Karpas-422 (cell line): Measurements from ENCODE around the gene FABP1. TPM values are rescaled to one million over a fixed set of nuclear protein-coding genes. Genes with fewer than 3 reads are reported as not detected.

ENCODE experiments used
- DNase-seq: peaks from one replicate; pipeline ENCODE4 v3.0.0-alpha.2; 2015
- H2AFZ ChIP-seq: fragments of 200-600 bp; sonication (generic); 2 replicates; pipeline ENCODE4 v1.6.1; 2014; ENCODE audit warnings: antibody characterized with exemption, low read length, mixed read lengths
- H3K27ac ChIP-seq: fragments of 200-600 bp; sonication (generic); 2 replicates; pipeline ENCODE4 v1.5.1; 2014; ENCODE audit warnings: mild to moderate bottlenecking, low read length, moderate library complexity
- H3K27me3 ChIP-seq: fragments of 200-600 bp; sonication (generic); 2 replicates; pipeline ENCODE4 v1.6.1; 2014; ENCODE audit warnings: low read length, mixed read lengths
- H3K36me3 ChIP-seq: fragments of 200-600 bp; sonication (generic); 2 replicates; pipeline ENCODE4 v1.6.1; 2014; ENCODE audit warnings: low read length, mixed read lengths; ENCODE audit not compliant: insufficient read depth
- H3K4me1 ChIP-seq: fragments of 200-600 bp; sonication (generic); 2 replicates; pipeline ENCODE4 v1.6.1; 2014; ENCODE audit warnings: mild to moderate bottlenecking, low read length, mixed read lengths
- H3K4me2 ChIP-seq: fragments of 200-600 bp; sonication (generic); 2 replicates; pipeline ENCODE4 v1.6.1; 2014; ENCODE audit warnings: low read length, low read depth, mild to moderate bottlenecking; ENCODE audit not compliant: poor library complexity, severe bottlenecking
- H3K4me3 ChIP-seq: fragments of 200-600 bp; sonication (generic); 2 replicates; pipeline ENCODE4 v1.5.1; 2014; ENCODE audit warnings: mild to moderate bottlenecking, antibody characterized with exemption, low read length, mixed read lengths
- H3K79me2 ChIP-seq: fragments of 200-600 bp; sonication (generic); 2 replicates; pipeline ENCODE4 v1.6.1; 2014; ENCODE audit warnings: mild to moderate bottlenecking, low read length, mixed read lengths
- H3K9ac ChIP-seq: fragments of 200-600 bp; sonication (generic); 2 replicates; pipeline ENCODE4 v1.6.0; 2014; ENCODE audit warnings: low read length
- H3K9me2 ChIP-seq: fragments of 200-600 bp; sonication (generic), shearing (Covaris generic); replicated peaks from 2 replicates; pipeline ENCODE4 v1.6.0; 2014; ENCODE audit warnings: mild to moderate bottlenecking, low read length, moderate library complexity; ENCODE audit not compliant: insufficient read depth
- H3K9me3 ChIP-seq: fragments of 300-700, 200-600 bp; sonication (generic); 2 replicates; pipeline ENCODE4 v1.6.1; 2014; ENCODE audit warnings: low read length, mixed read lengths
- H4K20me1 ChIP-seq: fragments of 200-600 bp; sonication (generic); 2 replicates; pipeline ENCODE4 v1.6.1; 2014; ENCODE audit warnings: mild to moderate bottlenecking, antibody characterized with exemption, low read length, low read depth; ENCODE audit not compliant: insufficient read depth
- total RNA-seq: library from RNA; depleted of rRNA; stranded (reverse); fragments of >200 nt; shearing (Covaris generic); gene quantifications from 2 replicates; pipeline ENCODE4 v1.2.3, GENCODE V29; 2014; ENCODE audit warnings: low replicate concordance

FABP1 gene
- total RNA-seq, 1 experiment from 2014 or later = not detected

DNA sequence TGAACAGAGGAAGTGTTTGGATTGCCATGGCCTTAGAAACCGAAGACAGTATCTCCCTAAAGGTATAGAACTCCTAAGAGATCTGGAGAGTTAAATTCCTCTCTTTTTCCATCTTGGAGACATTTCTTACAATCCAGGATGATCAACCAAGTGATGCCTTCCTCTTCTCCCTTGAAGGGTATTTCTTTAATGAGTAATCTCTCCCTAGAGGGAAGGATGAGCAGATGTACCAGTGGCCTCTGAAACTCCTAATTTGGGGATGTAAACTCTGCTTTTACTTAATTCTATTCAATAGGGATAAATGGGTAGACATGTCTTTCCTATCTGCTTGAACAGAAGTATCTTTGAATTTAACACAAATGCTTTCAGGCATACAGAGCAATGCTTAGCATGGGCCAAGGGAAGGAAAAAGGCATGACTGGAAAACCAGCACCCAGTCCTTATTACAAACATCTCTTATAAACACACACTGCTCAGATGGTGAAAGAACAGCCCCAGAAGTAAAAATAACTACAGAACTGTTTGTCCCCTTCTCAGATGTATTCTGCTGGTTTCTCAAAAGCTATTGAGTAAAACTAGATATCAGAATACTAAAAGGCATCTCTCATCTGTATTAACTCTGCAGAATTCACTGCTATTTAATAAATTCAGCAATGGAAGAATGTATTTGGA is 37.6 kb upstream of the FABP1 start:
- DNase-seq = no peak
- no peaks in the 10 kb centered on the region for H3K4me1 ChIP-seq
- H4K20me1 ChIP-seq = no peaks in the 10 kb centered on the region
- H3K36me3 ChIP-seq = no peaks in the 10 kb centered on the region
- no peak overlapping the region for H3K27ac ChIP-seq
- no peaks in the 10 kb centered on the region for H3K79me2 ChIP-seq
- H3K27me3 ChIP-seq = no peaks in the 10 kb centered on the region
- no peak overlapping the region for H3K4me3 ChIP-seq
- H3K4me2 ChIP-seq = no peak overlapping the region
- H3K9me3 ChIP-seq = no peaks in the 10 kb centered on the region
- H2AFZ ChIP-seq = no peak overlapping the region
- no peak overlapping the region for H3K9ac ChIP-seq
- H3K9me2 ChIP-seq = no peaks in the 10 kb centered on the region

DNA sequence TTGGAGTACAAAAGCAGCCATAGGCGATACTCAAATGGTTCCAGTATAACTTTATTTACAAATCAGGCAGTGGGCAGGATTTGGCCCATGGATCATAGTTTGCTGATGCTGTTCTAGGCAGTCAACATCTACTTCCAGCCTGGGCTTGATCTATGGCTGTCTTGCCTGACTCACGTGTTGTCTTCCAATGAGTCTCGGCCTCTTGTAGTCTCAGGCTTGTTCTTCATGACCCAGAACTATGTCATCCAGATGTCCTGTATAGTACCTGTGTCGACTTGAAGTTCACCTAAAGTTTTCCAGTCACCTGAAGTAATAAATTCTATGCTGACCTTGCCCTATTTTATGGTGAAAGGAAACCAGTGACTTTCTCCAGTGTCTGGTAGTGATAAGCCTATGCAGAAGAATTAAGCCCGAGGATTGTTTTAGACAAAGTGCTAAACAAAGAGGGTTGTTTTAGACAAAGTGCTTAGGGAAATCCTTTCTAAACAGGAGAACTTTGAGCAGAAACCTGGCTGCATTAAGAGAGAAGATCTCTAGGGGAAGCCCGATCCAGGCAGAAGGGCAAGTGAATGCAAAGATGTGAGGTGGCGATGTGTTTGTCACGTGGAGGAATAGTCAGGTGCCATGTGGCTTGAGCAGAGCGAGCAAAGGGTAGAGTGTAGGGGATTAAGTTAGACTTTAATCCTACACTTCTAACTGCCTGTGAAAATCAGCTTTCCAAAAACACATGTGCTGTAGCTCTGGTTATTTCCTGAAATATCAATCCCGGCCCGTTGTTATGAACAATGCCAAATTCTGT is 33.8 kb upstream of the FABP1 start:
- Histone ChIP-seq H3K9me2 (no peaks in the 10 kb centered on the region), H4K20me1 (no peaks in the 10 kb centered on the region), H3K27ac (no peak overlapping the region), H3K4me3 (no peak overlapping the region), H3K4me2 (no peak overlapping the region), H3K79me2 (no peaks in the 10 kb centered on the region), H3K9me3 (no peaks in the 10 kb centered on the region), H2AFZ (no peak overlapping the region), H3K4me1 (no peaks in the 10 kb centered on the region), H3K9ac (no peak overlapping the region), H3K36me3 (no peaks in the 10 kb centered on the region), H3K27me3 (no peaks in the 10 kb centered on the region)
- DNase-seq = no peak

DNA sequence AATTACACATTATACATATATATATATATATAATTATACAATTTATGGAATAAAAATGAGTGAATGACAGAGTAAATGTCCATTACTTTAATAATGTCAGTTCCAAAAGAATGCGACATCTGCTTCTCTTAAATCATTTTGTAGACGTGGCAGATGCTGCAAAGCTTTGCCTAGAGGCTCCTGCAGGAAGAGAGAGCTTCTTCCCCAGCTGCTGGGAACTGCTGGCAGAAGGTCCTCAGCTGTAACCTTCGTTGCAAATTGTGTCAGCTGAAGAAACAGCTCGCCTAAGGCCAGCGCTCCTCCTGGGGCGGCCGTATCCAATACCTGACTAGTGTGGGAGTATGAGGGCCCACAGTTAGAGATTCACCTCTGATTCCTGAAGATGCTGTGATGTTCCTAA is 32.7 kb upstream of the FABP1 start:
- no peak overlapping the region for H3K4me3 ChIP-seq
- H3K9me2 ChIP-seq = no peaks in the 10 kb centered on the region
- H3K36me3 ChIP-seq = no peaks in the 10 kb centered on the region
- H3K4me2 ChIP-seq = no peak overlapping the region
- H3K4me1 ChIP-seq = no peaks in the 10 kb centered on the region
- H3K9ac ChIP-seq = no peak overlapping the region
- DNase-seq = no peak
- no peaks in the 10 kb centered on the region for H3K79me2 ChIP-seq
- no peak overlapping the region for H3K27ac ChIP-seq
- H2AFZ ChIP-seq = no peak overlapping the region
- no peaks in the 10 kb centered on the region for H4K20me1 ChIP-seq
- no peaks in the 10 kb centered on the region for H3K27me3 ChIP-seq
- H3K9me3 ChIP-seq = no peaks in the 10 kb centered on the region

DNA sequence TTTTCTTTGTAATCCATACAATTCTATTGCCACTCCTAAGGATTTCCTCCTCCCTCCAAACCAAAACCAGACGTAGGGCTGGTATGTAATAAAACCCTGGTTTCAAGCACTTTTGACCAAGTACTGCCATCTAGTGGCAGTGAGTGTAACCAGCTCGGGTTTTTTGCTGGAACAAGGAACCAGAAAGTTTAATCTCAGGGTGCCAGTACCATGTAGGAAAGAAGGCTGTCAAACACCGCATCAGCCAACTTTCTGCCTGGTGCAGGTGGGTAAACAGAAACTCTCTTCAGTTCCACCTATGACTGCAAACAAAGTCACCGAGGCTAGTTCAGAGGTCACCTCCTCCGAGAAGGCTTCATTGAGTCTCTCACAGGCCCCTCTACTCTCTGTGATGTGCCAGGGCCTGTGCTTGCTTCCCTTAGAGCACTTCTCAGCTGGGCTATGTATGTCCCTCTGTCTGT is 32.1 kb upstream of the FABP1 start:
- Histone ChIP-seq H3K9me2 (no peaks in the 10 kb centered on the region), H3K4me3 (no peak overlapping the region), H3K9me3 (no peaks in the 10 kb centered on the region), H3K27ac (no peak overlapping the region), H2AFZ (no peak overlapping the region), H3K4me2 (no peak overlapping the region), H3K36me3 (no peaks in the 10 kb centered on the region), H3K9ac (no peak overlapping the region), H3K79me2 (no peaks in the 10 kb centered on the region), H3K27me3 (no peaks in the 10 kb centered on the region), H3K4me1 (no peaks in the 10 kb centered on the region), H4K20me1 (no peaks in the 10 kb centered on the region)
- peak; percentile 90 for DNase-seq

DNA sequence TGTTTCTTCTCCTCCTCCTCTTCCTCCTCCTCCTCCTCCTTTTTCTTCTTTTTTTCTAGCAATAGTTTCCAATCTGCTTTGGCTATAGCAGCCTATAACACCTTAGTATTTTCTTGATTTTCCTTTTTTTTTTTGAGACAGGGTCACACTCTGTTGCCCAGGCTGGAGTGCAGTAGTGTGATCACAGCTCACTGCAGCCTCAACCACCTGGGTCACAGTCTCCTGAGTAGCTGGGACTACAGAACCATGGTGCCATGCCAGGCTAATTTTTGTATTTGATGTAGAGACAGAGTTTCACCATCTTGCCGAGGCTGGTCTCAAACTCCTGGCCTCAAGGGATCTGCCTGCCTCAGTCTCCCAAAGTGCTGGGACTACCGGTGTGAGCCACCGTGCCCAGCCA is 31.6 kb upstream of the FABP1 start:
- H3K27me3 ChIP-seq = no peaks in the 10 kb centered on the region
- no peak overlapping the region for H3K27ac ChIP-seq
- no peaks in the 10 kb centered on the region for H3K9me2 ChIP-seq
- no peaks in the 10 kb centered on the region for H3K9me3 ChIP-seq
- no peak for DNase-seq
- no peak overlapping the region for H3K4me3 ChIP-seq
- no peaks in the 10 kb centered on the region for H4K20me1 ChIP-seq
- no peak overlapping the region for H2AFZ ChIP-seq
- H3K36me3 ChIP-seq = no peaks in the 10 kb centered on the region
- no peaks in the 10 kb centered on the region for H3K79me2 ChIP-seq
- H3K9ac ChIP-seq = no peak overlapping the region
- no peaks in the 10 kb centered on the region for H3K4me1 ChIP-seq
- H3K4me2 ChIP-seq = no peak overlapping the region

DNA sequence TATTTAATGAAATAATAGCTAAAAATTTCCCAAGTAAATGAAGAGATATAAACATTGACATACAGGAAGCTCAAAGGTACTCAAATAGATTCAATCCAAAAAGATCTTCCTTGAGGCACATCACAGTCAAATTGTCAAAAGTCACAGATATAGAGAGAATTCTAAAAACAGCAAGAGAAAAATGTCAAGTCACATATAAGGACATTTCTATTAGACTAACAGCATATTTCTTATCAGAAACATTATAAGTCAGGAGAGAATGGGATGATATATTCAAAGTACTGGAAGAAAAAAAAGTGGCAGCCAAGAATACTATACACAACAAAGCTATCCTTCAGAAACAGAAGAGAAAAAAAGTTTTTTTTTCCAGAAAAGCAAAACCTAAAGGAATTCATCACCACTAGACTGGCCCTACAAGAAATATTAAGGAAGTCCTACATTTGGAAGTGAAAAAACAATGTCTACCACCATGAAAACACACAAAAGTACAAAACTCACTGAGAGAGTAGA is 21.1 kb upstream of the FABP1 start:
- Histone ChIP-seq H3K36me3 (no peaks in the 10 kb centered on the region), H3K27me3 (peaks cover 3% of the 10 kb centered on the region; the same call in 1 of the 2 replicates), H4K20me1 (no peaks in the 10 kb centered on the region), H2AFZ (no peak overlapping the region), H3K79me2 (no peaks in the 10 kb centered on the region), H3K9me2 (no peaks in the 10 kb centered on the region), H3K9me3 (peaks cover 7% of the 10 kb centered on the region; the same call in 1 of the 2 replicates), H3K4me3 (no peak overlapping the region), H3K27ac (no peak overlapping the region), H3K4me1 (no peaks in the 10 kb centered on the region), H3K4me2 (no peak overlapping the region), H3K9ac (no peak overlapping the region)
- DNase-seq = no peak

DNA sequence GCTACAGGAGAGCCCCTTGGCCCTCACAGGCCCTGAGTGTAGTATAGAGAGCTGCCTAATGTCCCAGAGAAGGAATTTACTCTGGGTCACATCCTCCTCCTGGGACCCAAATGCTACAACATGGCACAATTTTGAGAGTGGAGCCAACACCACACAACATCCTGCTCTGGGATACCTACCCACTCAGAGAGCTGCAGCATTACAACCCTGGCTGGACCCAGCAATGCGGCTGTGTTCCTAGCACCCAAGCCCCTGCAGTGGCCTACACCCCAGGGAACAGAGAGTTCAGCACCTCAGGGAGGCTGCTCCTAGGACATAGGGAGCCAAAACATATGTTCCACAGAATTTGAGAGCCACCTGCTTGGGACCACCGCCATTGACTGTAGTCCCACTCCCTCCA is 19.3 kb upstream of the FABP1 start:
- Histone ChIP-seq H3K27me3 (peaks cover 3% of the 10 kb centered on the region; the same call in 1 of the 2 replicates), H3K4me2 (no peak overlapping the region), H3K9me2 (no peaks in the 10 kb centered on the region), H3K9ac (no peak overlapping the region), H2AFZ (no peak overlapping the region), H3K27ac (no peak overlapping the region), H3K79me2 (no peaks in the 10 kb centered on the region), H3K36me3 (no peaks in the 10 kb centered on the region), H3K9me3 (peaks cover 7% of the 10 kb centered on the region; the same call in 1 of the 2 replicates), H3K4me3 (no peak overlapping the region), H4K20me1 (no peaks in the 10 kb centered on the region), H3K4me1 (no peaks in the 10 kb centered on the region)
- no peak for DNase-seq

DNA sequence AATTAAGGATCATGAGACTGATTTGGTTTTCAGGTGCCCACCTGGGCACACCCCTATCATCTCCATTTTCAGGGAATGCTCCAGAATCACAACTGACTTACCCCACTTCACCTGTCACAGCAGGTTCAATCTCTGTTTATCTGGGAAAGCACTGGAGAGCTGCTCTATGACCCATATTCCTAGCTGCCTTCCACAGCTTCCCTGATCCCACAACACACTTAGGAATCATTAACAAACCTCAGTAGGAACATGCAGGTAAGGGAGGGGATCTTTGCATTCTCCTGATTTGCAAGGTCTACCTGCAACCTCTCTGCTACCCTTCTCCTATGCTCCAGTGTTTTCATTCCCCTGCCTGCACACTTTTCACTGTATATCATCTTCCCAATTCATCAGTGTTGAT is 18.7 kb upstream of the FABP1 start:
- Histone ChIP-seq H3K27ac (no peak overlapping the region), H3K27me3 (peaks cover 3% of the 10 kb centered on the region; the same call in 1 of the 2 replicates), H3K9me2 (no peaks in the 10 kb centered on the region), H3K36me3 (no peaks in the 10 kb centered on the region), H4K20me1 (no peaks in the 10 kb centered on the region), H3K4me3 (no peak overlapping the region), H3K9me3 (peaks cover 7% of the 10 kb centered on the region; the same call in 1 of the 2 replicates), H2AFZ (no peak overlapping the region), H3K4me2 (no peak overlapping the region), H3K9ac (no peak overlapping the region), H3K4me1 (no peaks in the 10 kb centered on the region), H3K79me2 (no peaks in the 10 kb centered on the region)
- no peak for DNase-seq
